Ascending aorta (tissue), 2 donors: ENCODE data around the gene OPTC. TPM values are rescaled to one million over a fixed set of nuclear protein-coding genes. Genes with fewer than 3 reads are reported as not detected.

Experiments
- DNase-seq, 2 donors: peaks; one replicate each; pipeline ENCODE4 v3.0.0-alpha.2; 2019; ENCODE audit warnings: low spot score in 2 of 2
- H3K27ac ChIP-seq, 2 donors: fragments of 200-600 bp; sonication (generic); one replicate each; pipeline ENCODE4 v1.5.1; 2016 to 2017; ENCODE audit warnings: mild to moderate bottlenecking in 1 of 2
- H3K27me3 ChIP-seq: fragments of 200-600 bp; sonication (generic); one replicate; pipeline ENCODE4 v1.5.1; 2017
- H3K36me3 ChIP-seq, 2 donors: fragments of 200-600 bp; sonication (generic); one replicate each; pipeline ENCODE4 v1.5.1; 2016
- H3K4me1 ChIP-seq, 2 donors: fragments of 200-600 bp; sonication (generic); one replicate each; pipeline ENCODE4 v1.5.1; 2016 to 2017; ENCODE audit warnings: mild to moderate bottlenecking in 1 of 2
- H3K4me3 ChIP-seq, 2 donors: fragments of 200-600 bp; sonication (generic); one replicate each; pipeline ENCODE4 v1.5.1; 2016 to 2017; ENCODE audit warnings: mild to moderate bottlenecking in 1 of 2
- H3K9me3 ChIP-seq, 2 donors: fragments of 200-600 bp; sonication (generic); one replicate each; pipeline ENCODE4 v1.5.1; 2016
- CTCF ChIP-seq, 3 experiments: fragments of 200-600 bp in 2 of 3; fragments of 450-650 bp in 1 of 3; sonication (generic) in 2 of 3; IDR thresholded peaks; one replicate each; pipeline ENCODE4 v1.5.1; 2016 to 2019; ENCODE audit warnings: antibody characterized with exemption in 3 of 3, mild to moderate bottlenecking in 1 of 3, moderate library complexity in 1 of 3
- intact Hi-C: fragments of 100-400 bp; cut with DNase I; formaldehyde crosslinking; loops from one replicate; pipeline ENCODE4 v1.15.1; 2023
- total RNA-seq: library from RNA; depleted of rRNA; stranded (reverse); fragments of >200 nt; gene quantifications from one replicate; pipeline ENCODE4 v1.1.0, GENCODE V29; 2016

Gene OPTC
- total RNA-seq, 1 donor from 2014 or later = not detected

GRCh38 chr1:203471841-203472240 is 22.1 kb upstream of the OPTC start:
- Histone ChIP-seq H3K27me3 (no peaks in the 10 kb centered on the region), H3K9me3 (no peaks in the 10 kb centered on the region), H3K4me1 (peaks cover 4 to 32% of the 10 kb centered on the region in 2 donors), H3K36me3 (no peaks in the 10 kb centered on the region), H3K4me3 (no peak overlapping the region), H3K27ac (no peak overlapping the region)
- intact Hi-C loops = no loop called here
- DNase-seq = no peak
- no peak for TF ChIP-seq CTCF (IDR thresholded peaks at IDR 0.05)

- Histone ChIP-seq H3K27ac (peak overlapping the region; percentile 88 to 92), H3K4me1 (peaks cover under 1 to 24% of the 10 kb centered on the region in 2 donors), H3K36me3 (no peaks in the 10 kb centered on the region), H3K9me3 (no peaks in the 10 kb centered on the region), H3K4me3 (no peak overlapping the region), H3K27me3 (no peaks in the 10 kb centered on the region)
- DNase-seq = no peak
- no peak for TF ChIP-seq CTCF (IDR thresholded peaks at IDR 0.05)
- intact Hi-C loops = no loop called here
Observed at GRCh38 chr1:203473281-203473680, 20.7 kb upstream of the OPTC start.

GRCh38 chr1:203473781-203474305 is 20.1 kb upstream of the OPTC start:
- intact Hi-C loops = no loop called here
- no peak for DNase-seq
- Histone ChIP-seq H3K27ac (peak overlapping the region; percentile 88 to 92), H3K36me3 (peaks cover 0 to 4% of the 10 kb centered on the region in 2 donors), H3K4me1 (peaks cover 5 to 18% of the 10 kb centered on the region in 2 donors), H3K9me3 (no peaks in the 10 kb centered on the region), H3K4me3 (no peak overlapping the region), H3K27me3 (no peaks in the 10 kb centered on the region)
- no peak for TF ChIP-seq CTCF (IDR thresholded peaks at IDR 0.05)

- Histone ChIP-seq H3K36me3 (peaks cover 0 to 4% of the 10 kb centered on the region in 2 donors), H3K27me3 (no peaks in the 10 kb centered on the region), H3K4me1 (peaks cover 5 to 14% of the 10 kb centered on the region in 2 donors), H3K27ac (peak within 1 kb of the TSS; percentile 88 to 92), H3K9me3 (no peaks in the 10 kb centered on the region), H3K4me3 (peak within 1 kb of the TSS; percentile 56 to 63)
- intact Hi-C loops = loop anchor here (1.0 kb wide), 1 partner anchor 8 kb away; no protein-coding TSS in a partner anchor
- DNase-seq = peak in 1 of 2 donors; percentile 85
- no peak for TF ChIP-seq CTCF (IDR thresholded peaks at IDR 0.05)
Observed at GRCh38 chr1:203475012-203475981, 18.7 kb upstream of the OPTC start, which contains the start of gene PRELP. Gene PRELP, plus strand, starts transcription at chr1:203475806. Its CDS starts 7,379 bp downstream, at chr1:203483185.

- H3K4me3 ChIP-seq = peak overlapping the region; percentile 56 to 63
- no peak for DNase-seq
- H3K27ac ChIP-seq = peak overlapping the region; percentile 88 to 92
- H3K4me1 ChIP-seq = peaks cover 8 to 20% of the 10 kb centered on the region in 2 donors
- no peaks in the 10 kb centered on the region for H3K27me3 ChIP-seq
- no peak for TF ChIP-seq CTCF (IDR thresholded peaks at IDR 0.05)
- peaks cover 0 to 4% of the 10 kb centered on the region in 2 donors for H3K36me3 ChIP-seq
- intact Hi-C loops = no loop called here
- H3K9me3 ChIP-seq = no peaks in the 10 kb centered on the region
Observed at GRCh38 chr1:203476216-203476814, 17.6 kb upstream of the OPTC start.
